ENCODE data around the gene CLCA2.
"Not testable (repeated sequence)": the region's sequence is repeated elsewhere in the genome, so short reads cannot be mapped to it uniquely, and the experiment has no call there.

Gene CLCA2

DNA sequence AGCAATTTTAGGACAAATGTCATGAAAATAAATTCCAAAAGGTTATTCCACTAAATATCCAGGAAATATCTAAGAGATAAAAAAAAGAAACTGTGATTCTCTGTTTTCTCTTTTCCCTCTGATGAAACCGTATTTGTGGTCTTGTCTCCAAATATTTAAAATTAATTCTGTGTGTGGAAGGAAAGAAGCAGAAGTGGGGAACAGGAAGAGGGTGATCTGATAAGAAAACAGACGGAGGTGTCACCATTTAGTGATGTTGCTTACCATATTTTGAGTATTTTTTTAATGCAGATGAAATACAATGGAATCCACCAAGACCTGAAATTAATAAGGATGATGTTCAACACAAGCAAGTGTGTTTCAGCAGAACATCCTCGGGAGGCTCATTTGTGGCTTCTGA lies 74.3 kb downstream of the CLCA2 start:
- TF ChIP-seq, protein P1, sequence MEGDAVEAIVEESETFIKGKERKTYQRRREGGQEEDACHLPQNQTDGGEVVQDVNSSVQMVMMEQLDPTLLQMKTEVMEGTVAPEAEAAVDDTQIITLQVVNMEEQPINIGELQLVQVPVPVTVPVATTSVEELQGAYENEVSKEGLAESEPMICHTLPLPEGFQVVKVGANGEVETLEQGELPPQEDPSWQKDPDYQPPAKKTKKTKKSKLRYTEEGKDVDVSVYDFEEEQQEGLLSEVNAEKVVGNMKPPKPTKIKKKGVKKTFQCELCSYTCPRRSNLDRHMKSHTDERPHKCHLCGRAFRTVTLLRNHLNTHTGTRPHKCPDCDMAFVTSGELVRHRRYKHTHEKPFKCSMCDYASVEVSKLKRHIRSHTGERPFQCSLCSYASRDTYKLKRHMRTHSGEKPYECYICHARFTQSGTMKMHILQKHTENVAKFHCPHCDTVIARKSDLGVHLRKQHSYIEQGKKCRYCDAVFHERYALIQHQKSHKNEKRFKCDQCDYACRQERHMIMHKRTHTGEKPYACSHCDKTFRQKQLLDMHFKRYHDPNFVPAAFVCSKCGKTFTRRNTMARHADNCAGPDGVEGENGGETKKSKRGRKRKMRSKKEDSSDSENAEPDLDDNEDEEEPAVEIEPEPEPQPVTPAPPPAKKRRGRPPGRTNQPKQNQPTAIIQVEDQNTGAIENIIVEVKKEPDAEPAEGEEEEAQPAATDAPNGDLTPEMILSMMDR (conservative IDR thresholded peaks at IDR 0.05; ENCODE audit: low read depth, low read length), result no peak
- Histone ChIP-seq H3K4me2 (no peak overlapping the region), H3K4me3 (IDR thresholded peaks at IDR 0.05; ENCODE audit: insufficient read depth, low read depth, low read length) (no peak overlapping the region)

DNA sequence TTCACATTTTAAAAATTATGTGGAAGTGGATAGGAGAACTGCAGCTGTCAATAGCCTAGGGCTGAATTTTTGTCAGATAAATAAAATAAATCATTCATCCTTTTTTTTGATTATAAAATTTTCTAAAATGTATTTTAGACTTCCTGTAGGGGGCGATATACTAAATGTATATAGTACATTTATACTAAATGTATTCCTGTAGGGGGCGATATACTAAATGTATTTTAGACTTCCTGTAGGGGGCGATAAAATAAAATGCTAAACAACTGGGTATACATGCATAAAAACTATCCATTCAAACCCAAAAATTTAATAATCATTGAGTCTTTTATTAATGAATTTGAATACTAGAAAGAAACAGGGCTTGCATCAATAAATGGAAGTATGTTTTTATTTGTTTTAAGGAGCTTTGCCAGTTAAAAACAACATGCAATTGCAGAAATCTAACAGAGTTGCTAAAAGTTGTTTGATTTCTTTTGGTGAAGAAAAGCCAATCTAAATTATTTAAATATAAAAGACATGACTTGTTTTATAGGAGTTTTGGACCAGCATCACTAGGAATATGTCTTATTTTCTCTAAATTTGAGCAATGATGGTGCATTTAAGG lies 76.1 kb downstream of the CLCA2 start:
- TF ChIP-seq, protein P1 (conservative IDR thresholded peaks at IDR 0.05; ENCODE audit: low read depth, low read length), result peak; percentile 93
- H3K27ac ChIP-seq, result no peak overlapping the region
- no peaks in the 10 kb centered on the region for H4K20me1 ChIP-seq (ENCODE audit: insufficient read depth)
- no peaks in the 10 kb centered on the region for H3K27me3 ChIP-seq (ENCODE audit: insufficient read depth, low read depth)
- H3K4me3 ChIP-seq (IDR thresholded peaks at IDR 0.05; ENCODE audit: insufficient read depth, low read depth, low read length), result no peak overlapping the region
- H3K4me1 ChIP-seq (ENCODE audit: low read depth, poor library complexity, severe bottlenecking), result peaks cover 5% of the 10 kb centered on the region
- no peak overlapping the region for H3K9ac ChIP-seq
- no peaks in the 10 kb centered on the region for H3K36me3 ChIP-seq (ENCODE audit: insufficient read depth)
- H2AFZ ChIP-seq (ENCODE audit: low read depth), result no peak overlapping the region
- no peak overlapping the region for H3K4me2 ChIP-seq
- H3K79me2 ChIP-seq (ENCODE audit: insufficient read depth, low read depth), result no peaks in the 10 kb centered on the region

More for the DNA sequence above, 74.3 kb downstream of the CLCA2 start:
- H3K9ac ChIP-seq, result no peak overlapping the region
- H3K27ac ChIP-seq, result no peak overlapping the region
- H3K79me2 ChIP-seq (ENCODE audit: insufficient read depth, low read depth), result no peaks in the 10 kb centered on the region
- H3K4me1 ChIP-seq (ENCODE audit: low read depth, poor library complexity, severe bottlenecking), result peaks cover 5% of the 10 kb centered on the region
- no peak overlapping the region for H2AFZ ChIP-seq (ENCODE audit: low read depth)
- no peaks in the 10 kb centered on the region for H3K27me3 ChIP-seq (ENCODE audit: insufficient read depth, low read depth)
- H4K20me1 ChIP-seq (ENCODE audit: insufficient read depth), result no peaks in the 10 kb centered on the region
- H3K36me3 ChIP-seq (ENCODE audit: insufficient read depth), result no peaks in the 10 kb centered on the region

DNA sequence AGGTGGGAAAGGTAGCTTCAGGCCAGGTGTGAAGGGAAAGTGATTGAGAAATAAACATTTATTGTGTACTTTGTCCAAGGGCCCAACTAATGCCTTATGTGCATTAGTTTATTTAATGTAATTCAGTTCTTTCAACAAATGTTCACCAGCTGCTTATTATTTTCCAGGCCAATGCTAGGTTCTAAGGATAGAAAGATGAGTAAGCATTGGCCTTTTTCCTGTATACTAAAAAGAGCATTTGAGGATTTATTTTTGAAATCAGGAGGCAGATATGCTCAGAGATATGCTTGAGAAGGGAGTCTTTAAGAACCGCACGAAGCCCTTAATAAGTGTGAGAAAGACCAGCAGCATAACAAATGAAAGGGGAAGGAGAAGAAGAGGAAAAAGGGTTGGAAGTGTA lies 76.7 kb downstream of the CLCA2 start:
- H3K79me2 ChIP-seq (ENCODE audit: insufficient read depth, low read depth), result no peaks in the 10 kb centered on the region
- no peak overlapping the region for H3K9ac ChIP-seq
- no peak overlapping the region for H2AFZ ChIP-seq (ENCODE audit: low read depth)
- H3K36me3 ChIP-seq (ENCODE audit: insufficient read depth), result no peaks in the 10 kb centered on the region
- no peaks in the 10 kb centered on the region for H4K20me1 ChIP-seq (ENCODE audit: insufficient read depth)
- no peak overlapping the region for H3K4me3 ChIP-seq (IDR thresholded peaks at IDR 0.05; ENCODE audit: insufficient read depth, low read depth, low read length)
- H3K27ac ChIP-seq, result no peak overlapping the region
- no peaks in the 10 kb centered on the region for H3K27me3 ChIP-seq (ENCODE audit: insufficient read depth, low read depth)
- H3K4me2 ChIP-seq, result no peak overlapping the region
- TF ChIP-seq, protein P1 (conservative IDR thresholded peaks at IDR 0.05; ENCODE audit: low read depth, low read length), result no peak
- H3K4me1 ChIP-seq (ENCODE audit: low read depth, poor library complexity, severe bottlenecking), result peaks cover 5% of the 10 kb centered on the region

DNA sequence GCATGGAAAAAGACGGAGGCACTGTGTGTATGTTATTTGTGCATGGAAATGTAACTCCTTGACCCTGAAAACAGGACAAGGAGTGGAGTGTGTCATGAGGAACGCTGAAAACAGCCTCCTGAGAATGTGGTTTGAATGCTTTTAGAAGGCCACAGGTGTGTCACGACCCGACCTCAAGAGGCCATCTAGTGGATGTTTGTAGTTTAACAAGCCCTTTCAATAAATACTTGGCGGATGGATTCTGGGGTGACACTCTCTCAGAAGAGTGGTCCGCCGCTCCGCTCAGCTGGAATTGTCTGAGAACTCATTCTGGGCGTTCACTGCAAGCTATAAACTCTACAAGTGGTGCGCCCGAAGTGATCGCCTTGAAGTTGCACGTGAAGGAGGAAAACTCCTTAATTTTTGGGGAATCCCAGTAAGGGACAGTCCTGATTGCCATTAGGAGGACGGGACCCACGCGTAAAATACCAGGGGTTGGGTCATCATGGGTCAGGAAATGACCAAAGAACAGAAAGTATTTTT lies 78.2 kb downstream of the CLCA2 start:
- not testable (repeated sequence) for H3K79me2 ChIP-seq (ENCODE audit: insufficient read depth, low read depth); H3K36me3 ChIP-seq (ENCODE audit: insufficient read depth); H3K9ac ChIP-seq; H3K27me3 ChIP-seq (ENCODE audit: insufficient read depth, low read depth); H3K4me3 ChIP-seq (IDR thresholded peaks at IDR 0.05; ENCODE audit: insufficient read depth, low read depth, low read length); H3K27ac ChIP-seq; H4K20me1 ChIP-seq (ENCODE audit: insufficient read depth); H3K4me1 ChIP-seq (ENCODE audit: low read depth, poor library complexity, severe bottlenecking)
- Histone ChIP-seq H3K4me2 (peak overlapping the region; percentile 48; the same call in 1 of the 2 replicates), H2AFZ (ENCODE audit: low read depth) (peak overlapping the region; percentile 75; the same call in 1 of the 2 replicates)
- TF ChIP-seq, protein P1 (conservative IDR thresholded peaks at IDR 0.05; ENCODE audit: low read depth, low read length), result peak; percentile 54; the same call in 1 of the 2 replicates
